SK-N-SH (cell line): ENCODE results near the gene KRT14. TPM values are rescaled to one million over a fixed set of nuclear protein-coding genes. Genes with fewer than 3 reads are reported as not detected.

Experiments used
- CTCF ChIA-PET: fragments of 300-600, 350-600 bp; formaldehyde crosslinking; extraction: SDS; loops from one replicate; lab custom pipeline; 2021; lab: Yijun Ruan, JAX
- POLR2A ChIA-PET: fragments of 350-600 bp; sonication (Branson Sonifier 250); formaldehyde crosslinking; extraction: SDS; loops from one replicate; lab custom pipeline; 2020; ENCODE audit warnings: antibody characterized with exemption, inconsistent platforms; lab: Yijun Ruan, JAX
- DNase-seq: peaks from one replicate; pipeline ENCODE4 v3.0.0; 2012
- H2AFZ ChIP-seq: fragments of 200-600 bp; sonication (generic); 2 replicates; pipeline ENCODE4 v1.8.1; 2016; ENCODE audit warnings: antibody characterized with exemption, mild to moderate bottlenecking, low read depth
- H3F3A ChIP-seq: fragments of 200-600 bp; sonication (generic); replicated peaks from 2 replicates; pipeline ENCODE3; 2016; ENCODE audit warnings: antibody characterized with exemption, mild to moderate bottlenecking; ENCODE audit not compliant: insufficient read depth
- H3K27ac ChIP-seq, 2 experiments: fragments of 200-500 bp in 1 of 2; fragments of 200-600 bp in 1 of 2; sonication (Bioruptor generic) in 1 of 2; sonication (generic), shearing (Covaris generic) in 1 of 2; 2 replicates each; pipeline versions ENCODE4 v1.5.1 to v1.6.1; 2014 to 2016; ENCODE audit warnings: low read depth in 2 of 2, inconsistent platforms in 1 of 2, low read length in 1 of 2, mild to moderate bottlenecking in 1 of 2, mixed read lengths in 1 of 2
- H3K27me3 ChIP-seq: fragments of 200-600 bp; sonication (generic), shearing (Covaris generic); 2 replicates; pipeline ENCODE4 v1.6.1; 2016; ENCODE audit warnings: mixed run types; ENCODE audit not compliant: insufficient read depth
- H3K36me3 ChIP-seq, 2 experiments: fragments of 200-500 bp in 1 of 2; fragments of 200-600 bp in 1 of 2; sonication (Bioruptor generic) in 1 of 2; sonication (generic) in 1 of 2; replicated peaks in 1 of 2; 2 replicates each; pipeline versions ENCODE3 to v1.5.1; 2014 to 2016; ENCODE audit warnings: low read length in 1 of 2, mild to moderate bottlenecking in 1 of 2; ENCODE audit not compliant: insufficient read depth in 2 of 2, control insufficient read depth in 1 of 2
- H3K4me1 ChIP-seq, 2 experiments: fragments of 200-500 bp in 1 of 2; fragments of 200-600 bp in 1 of 2; sonication (Bioruptor generic) in 1 of 2; sonication (generic), shearing (Covaris generic) in 1 of 2; 2 replicates each; pipeline versions ENCODE4 v1.5.1 to v1.6.1; 2014 to 2016; ENCODE audit warnings: low read depth in 1 of 2, low read length in 1 of 2, mixed run types in 1 of 2; ENCODE audit not compliant: insufficient read depth in 2 of 2, control insufficient read depth in 1 of 2
- H3K4me2 ChIP-seq: fragments of 200-600 bp; sonication (generic), shearing (Covaris generic); 2 replicates; pipeline ENCODE4 v1.6.1; 2017; ENCODE audit warnings: mixed run types
- H3K4me3 ChIP-seq, 2 experiments: fragments of 200-500 bp in 1 of 2; fragments of 200-600 bp in 1 of 2; sonication (Bioruptor generic) in 1 of 2; sonication (generic), shearing (Covaris generic) in 1 of 2; 2 replicates each; pipeline versions ENCODE4 v1.5.1 to v1.8.1; 2014 to 2016; ENCODE audit warnings: low read depth in 2 of 2, inconsistent platforms in 1 of 2, low read length in 1 of 2, mild to moderate bottlenecking in 1 of 2, mixed read lengths in 1 of 2, moderate library complexity in 1 of 2
- H3K79me2 ChIP-seq: fragments of 200-600 bp; sonication (generic); 2 replicates; pipeline ENCODE4 v1.8.1; 2017; ENCODE audit warnings: mild to moderate bottlenecking; ENCODE audit not compliant: insufficient read depth
- H3K9ac ChIP-seq: fragments of 200-600 bp; sonication (generic); 2 replicates; pipeline ENCODE4 v1.6.1; 2017; ENCODE audit warnings: mixed run types
- H3K9me2 ChIP-seq: fragments of 200-600 bp; sonication (generic); 2 replicates; pipeline ENCODE4 v1.6.1; 2017; ENCODE audit warnings: mixed run types
- H3K9me3 ChIP-seq: fragments of 200-600 bp; sonication (generic); 2 replicates; pipeline ENCODE4 v1.6.1; 2017; ENCODE audit warnings: mixed run types, mild to moderate bottlenecking, moderate library complexity
- H4K20me1 ChIP-seq: fragments of 200-600 bp; sonication (generic); 2 replicates; pipeline ENCODE4 v1.6.1; 2017; ENCODE audit warnings: mild to moderate bottlenecking, mixed run types; ENCODE audit not compliant: insufficient read depth
- CHD2 ChIP-seq: fragments of 150-350 bp; IDR thresholded peaks from 2 replicates; pipeline ENCODE4 v1.6.1; 2018; ENCODE audit warnings: low read length; ENCODE audit not compliant: partially characterized antibody
- ELF1 ChIP-seq: IDR thresholded peaks from 2 replicates; pipeline ENCODE4 v1.4.0; 2012
- FOXM1 ChIP-seq: IDR thresholded peaks from 2 replicates; pipeline ENCODE4 v1.4.0; 2012; ENCODE audit warnings: low read depth, mild to moderate bottlenecking
- GATA2 ChIP-seq: sonication (generic); formaldehyde crosslinking; IDR thresholded peaks from 2 replicates; pipeline ENCODE4 v1.5.0; 2020; ENCODE audit warnings: mild to moderate bottlenecking, missing genetic modification reagents
- JUND ChIP-seq: IDR thresholded peaks from 2 replicates; pipeline ENCODE4 v1.4.0; 2012
- MAX ChIP-seq: IDR thresholded peaks from 2 replicates; pipeline ENCODE4 v1.4.0; 2012; ENCODE audit warnings: low read depth
- MXI1 ChIP-seq: IDR thresholded peaks from 2 replicates; pipeline ENCODE4 v1.6.1; 2012; ENCODE audit warnings: mild to moderate bottlenecking, low read depth, low read length, improper control_type of control experiment
- NRF1 ChIP-seq: IDR thresholded peaks from 2 replicates; pipeline ENCODE4 v1.6.1; 2012; ENCODE audit warnings: low read depth, mild to moderate bottlenecking, low read length
- PBX3 ChIP-seq: IDR thresholded peaks from 2 replicates; pipeline ENCODE4; 2012
- RAD21 ChIP-seq: IDR thresholded peaks from 2 replicates; pipeline ENCODE4 v1.6.1; 2012; ENCODE audit warnings: mild to moderate bottlenecking, low read length
- RCOR1 ChIP-seq: fragments of 150-350 bp; IDR thresholded peaks from 2 replicates; pipeline ENCODE4 v1.6.1; 2017; ENCODE audit warnings: antibody characterized with exemption, low read length
- SIN3A ChIP-seq: IDR thresholded peaks from 2 replicates; pipeline ENCODE4 v1.6.1; 2012; ENCODE audit warnings: low read depth, mild to moderate bottlenecking, low read length, moderate library complexity, borderline replicate concordance
- SMC3 ChIP-seq: IDR thresholded peaks from 2 replicates; pipeline ENCODE4 v1.6.1; 2012; ENCODE audit warnings: low read depth, low read length, improper control_type of control experiment
- TAF1 ChIP-seq: IDR thresholded peaks from 2 replicates; pipeline ENCODE4 v1.6.1; 2012; ENCODE audit warnings: low read depth, mild to moderate bottlenecking, low read length, moderate library complexity, borderline replicate concordance
- TCF12 ChIP-seq: IDR thresholded peaks from 2 replicates; pipeline ENCODE4 v1.4.0; 2012
- USF1 ChIP-seq: IDR thresholded peaks from 2 replicates; pipeline ENCODE4 v1.4.0; 2012; ENCODE audit warnings: low read depth, borderline replicate concordance
- WGBS: methylation state at CpG from one replicate; pipeline ENCODE4 v1.1.6; 2017; ENCODE audit warnings: low lambda C conversion rate; 5-methylcytosine and 5-hydroxymethylcytosine counted together
- polyA plus RNA-seq, 3 experiments: library from polyadenylated mRNA; depleted of rRNA; stranded (reverse); fragments of >200 nt; gene quantifications; 2 replicates each; pipeline ENCODE4 v1.2.3, GENCODE V29; 2012
- TF ChIP-seq, protein P1 (sequence below): IDR thresholded peaks from 2 replicates; pipeline ENCODE4 v1.4.0; 2012; ENCODE audit warnings: low read depth, borderline replicate concordance
- TF ChIP-seq, protein P2 (sequence below): fragments of 150-350 bp; IDR thresholded peaks from 2 replicates; pipeline ENCODE4 v1.6.1; 2016; ENCODE audit warnings: mild to moderate bottlenecking, low read depth, low read length

Gene KRT14
- polyA plus RNA-seq, 1 of the 3 experiments (the other 2 are of a cell fraction): not detected

DNA sequence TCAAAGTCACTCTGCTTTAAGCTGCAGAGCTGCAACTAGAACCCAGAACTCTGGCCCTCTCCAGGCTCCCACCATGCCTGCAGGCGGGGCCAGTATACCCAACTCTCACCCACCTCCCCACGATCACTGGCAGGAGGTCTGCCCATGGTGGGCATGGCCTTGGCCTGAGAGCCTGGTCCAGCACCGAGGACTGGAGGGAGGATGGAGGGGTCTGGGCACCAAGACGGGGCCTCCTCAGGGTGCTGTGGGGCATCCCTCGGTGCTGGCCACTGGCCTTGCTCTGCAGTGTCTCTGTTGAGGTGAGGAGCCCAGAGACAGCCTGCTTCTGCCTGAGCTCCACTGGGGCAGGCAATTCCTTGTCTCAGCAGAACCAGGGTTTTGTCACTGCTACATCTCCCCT lies 27.4 kb upstream of the KRT14 start:
- H3F3A ChIP-seq: no peaks in the 10 kb centered on the region
- no peak overlapping the region for H2AFZ ChIP-seq
- no peak overlapping the region for H3K9ac ChIP-seq
- no peak overlapping the region for H3K4me2 ChIP-seq
- no peaks in the 10 kb centered on the region for H3K36me3 ChIP-seq
- no peaks in the 10 kb centered on the region for H3K9me3 ChIP-seq
- POLR2A ChIA-PET: no interaction called here
- no peaks in the 10 kb centered on the region for H3K79me2 ChIP-seq
- H3K27me3 ChIP-seq: peaks cover 20% of the 10 kb centered on the region; the same call in 1 of the 2 replicates
- CTCF ChIA-PET: no interaction called here
- no peaks in the 10 kb centered on the region for H3K9me2 ChIP-seq
- no peak overlapping the region for H3K27ac ChIP-seq
- H4K20me1 ChIP-seq: no peaks in the 10 kb centered on the region
- no peak overlapping the region for H3K4me3 ChIP-seq
- DNase-seq: no peak
- TF ChIP-seq SIN3A (no peak), RAD21 (no peak), RCOR1 (no peak), JUND (no peak), TAF1 (no peak), FOXM1 (no peak), GATA2 (CRISPR knock-in tag) (no peak), MAX (no peak), MXI1 (no peak)
- no CpG with 5 or more reads among the region's 5 CpGs for WGBS
- H3K4me1 ChIP-seq: peaks cover 0 to 6% of the 10 kb centered on the region in 2 experiments; a peak in 1 of 4 replicates

GRCh38 chr17:41613277-41614082 lies 26.8 kb upstream of the KRT14 start:
- Histone ChIP-seq H3K79me2 (no peaks in the 10 kb centered on the region), H3K27me3 (peaks cover 20% of the 10 kb centered on the region; the same call in 1 of the 2 replicates), H3K36me3 (no peaks in the 10 kb centered on the region), H3K27ac (no peak overlapping the region), H3K9me3 (no peaks in the 10 kb centered on the region), H4K20me1 (no peaks in the 10 kb centered on the region), H3K4me3 (no peak overlapping the region), H3F3A (no peaks in the 10 kb centered on the region), H3K9me2 (no peaks in the 10 kb centered on the region), H3K4me2 (no peak overlapping the region), H3K9ac (no peak overlapping the region), H3K4me1 (peaks cover 0 to 6% of the 10 kb centered on the region in 2 experiments; a peak in 1 of 4 replicates), H2AFZ (no peak overlapping the region)
- CTCF ChIA-PET: no interaction called here
- WGBS: 45% methylated on average over 10 of the region's 11 CpGs
- TF ChIP-seq MXI1 (no peak), NRF1 (no peak), TCF12 (no peak), PBX3 (no peak), CHD2 (no peak), ELF1 (no peak), SMC3 (no peak), USF1 (no peak), RAD21 (no peak)
- TF ChIP-seq, protein P1, sequence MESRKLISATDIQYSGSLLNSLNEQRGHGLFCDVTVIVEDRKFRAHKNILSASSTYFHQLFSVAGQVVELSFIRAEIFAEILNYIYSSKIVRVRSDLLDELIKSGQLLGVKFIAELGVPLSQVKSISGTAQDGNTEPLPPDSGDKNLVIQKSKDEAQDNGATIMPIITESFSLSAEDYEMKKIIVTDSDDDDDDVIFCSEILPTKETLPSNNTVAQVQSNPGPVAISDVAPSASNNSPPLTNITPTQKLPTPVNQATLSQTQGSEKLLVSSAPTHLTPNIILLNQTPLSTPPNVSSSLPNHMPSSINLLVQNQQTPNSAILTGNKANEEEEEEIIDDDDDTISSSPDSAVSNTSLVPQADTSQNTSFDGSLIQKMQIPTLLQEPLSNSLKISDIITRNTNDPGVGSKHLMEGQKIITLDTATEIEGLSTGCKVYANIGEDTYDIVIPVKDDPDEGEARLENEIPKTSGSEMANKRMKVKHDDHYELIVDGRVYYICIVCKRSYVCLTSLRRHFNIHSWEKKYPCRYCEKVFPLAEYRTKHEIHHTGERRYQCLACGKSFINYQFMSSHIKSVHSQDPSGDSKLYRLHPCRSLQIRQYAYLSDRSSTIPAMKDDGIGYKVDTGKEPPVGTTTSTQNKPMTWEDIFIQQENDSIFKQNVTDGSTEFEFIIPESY: no peak
- TF ChIP-seq, protein P2, sequence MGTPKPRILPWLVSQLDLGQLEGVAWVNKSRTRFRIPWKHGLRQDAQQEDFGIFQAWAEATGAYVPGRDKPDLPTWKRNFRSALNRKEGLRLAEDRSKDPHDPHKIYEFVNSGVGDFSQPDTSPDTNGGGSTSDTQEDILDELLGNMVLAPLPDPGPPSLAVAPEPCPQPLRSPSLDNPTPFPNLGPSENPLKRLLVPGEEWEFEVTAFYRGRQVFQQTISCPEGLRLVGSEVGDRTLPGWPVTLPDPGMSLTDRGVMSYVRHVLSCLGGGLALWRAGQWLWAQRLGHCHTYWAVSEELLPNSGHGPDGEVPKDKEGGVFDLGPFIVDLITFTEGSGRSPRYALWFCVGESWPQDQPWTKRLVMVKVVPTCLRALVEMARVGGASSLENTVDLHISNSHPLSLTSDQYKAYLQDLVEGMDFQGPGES: no peak
- DNase-seq: no peak
- POLR2A ChIA-PET: no interaction called here
